Ectodermal cell (in vitro differentiated cells): Measurements from ENCODE around the gene TASP1.

Experiments used
- H3K27ac ChIP-seq: 2 replicates; pipeline ENCODE4 v1.7.0; 2013; ENCODE audit warnings: mild to moderate bottlenecking, low read depth, low read length; ENCODE audit not compliant: insufficient read depth, poor library complexity, severe bottlenecking
- H3K27me3 ChIP-seq: 2 replicates; pipeline ENCODE4 v1.7.0; 2013; ENCODE audit warnings: mild to moderate bottlenecking, low read length; ENCODE audit not compliant: insufficient read depth, control insufficient read depth, poor library complexity, severe bottlenecking
- H3K36me3 ChIP-seq: one replicate; pipeline ENCODE4 v1.7.0; 2013; ENCODE audit warnings: low read length; ENCODE audit not compliant: control insufficient read depth, insufficient read depth
- H3K4me1 ChIP-seq: one replicate; pipeline ENCODE4 v1.7.0; 2013; ENCODE audit warnings: low read length; ENCODE audit not compliant: control insufficient read depth, insufficient read depth
- H3K4me3 ChIP-seq: 2 replicates; pipeline ENCODE4 v1.7.0; 2013; ENCODE audit warnings: low read depth, low read length, control low read depth; ENCODE audit not compliant: insufficient read depth
- H3K9me3 ChIP-seq: 2 replicates; pipeline ENCODE4 v1.7.0; 2013; ENCODE audit warnings: mild to moderate bottlenecking, low read length, moderate library complexity; ENCODE audit not compliant: control insufficient read depth
- WGBS, 2 experiments: methylation state at CpG; one replicate each; pipeline ENCODE4 v1.1.7; 2013; ENCODE audit warnings: missing lambda C conversion rate in 2 of 2; 5-methylcytosine and 5-hydroxymethylcytosine counted together

The TASP1 gene

DNA sequence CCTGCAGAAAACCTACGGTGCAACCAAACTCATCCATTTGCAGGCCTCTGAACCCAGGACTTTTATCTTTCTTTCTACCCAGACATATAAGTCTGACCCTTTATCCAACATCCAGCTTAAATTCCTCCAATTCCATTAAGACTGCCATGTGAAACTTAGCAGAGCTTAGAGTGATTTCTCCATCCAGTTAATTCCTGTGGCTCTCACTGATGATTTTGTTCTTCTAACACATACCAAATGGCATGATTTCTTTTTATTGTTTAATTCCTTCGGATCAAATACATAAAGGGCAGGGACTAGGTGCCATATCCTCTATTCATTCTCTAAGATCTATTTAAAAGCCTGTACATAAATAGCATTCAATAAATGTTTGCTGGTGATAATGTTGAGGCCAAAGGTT is 92.9 kb downstream of the TASP1 start:
- H3K4me1 ChIP-seq = no peaks in the 10 kb centered on the region
- H3K36me3 ChIP-seq = no peaks in the 10 kb centered on the region
- no peak overlapping the region for H3K4me3 ChIP-seq
- H3K9me3 ChIP-seq = no peaks in the 10 kb centered on the region
- H3K27me3 ChIP-seq = no peaks in the 10 kb centered on the region
- no peak overlapping the region for H3K27ac ChIP-seq
- 90 to 98% methylated on average over 1 to 2 of the region's 2 CpGs for WGBS, 2 experiments

DNA sequence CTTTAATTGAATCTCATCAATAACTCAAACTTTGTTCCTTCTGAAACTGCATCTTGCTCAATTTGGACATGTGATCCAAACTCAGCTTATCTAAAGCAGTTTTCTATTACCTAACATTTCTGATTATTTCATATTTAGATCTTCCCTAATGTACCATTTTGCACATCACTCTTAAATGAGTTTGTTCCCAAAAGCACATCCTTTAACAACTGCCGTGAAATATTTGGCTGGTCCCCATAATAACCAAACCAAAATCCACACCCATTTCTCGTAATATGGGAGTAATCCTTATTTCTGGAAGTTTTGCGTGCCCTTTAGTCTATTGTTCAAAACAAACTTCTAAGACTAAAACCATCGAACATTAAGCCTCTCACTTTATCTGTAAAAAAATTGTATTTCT is 94.9 kb downstream of the TASP1 start:
- H3K27me3 ChIP-seq = no peaks in the 10 kb centered on the region
- H3K36me3 ChIP-seq = no peaks in the 10 kb centered on the region
- H3K9me3 ChIP-seq = no peaks in the 10 kb centered on the region
- H3K27ac ChIP-seq = no peak overlapping the region
- no peaks in the 10 kb centered on the region for H3K4me1 ChIP-seq
- 97 to 98% methylated on average over 3 to 4 of the region's 4 CpGs for WGBS, 2 experiments
- H3K4me3 ChIP-seq = no peak overlapping the region

DNA sequence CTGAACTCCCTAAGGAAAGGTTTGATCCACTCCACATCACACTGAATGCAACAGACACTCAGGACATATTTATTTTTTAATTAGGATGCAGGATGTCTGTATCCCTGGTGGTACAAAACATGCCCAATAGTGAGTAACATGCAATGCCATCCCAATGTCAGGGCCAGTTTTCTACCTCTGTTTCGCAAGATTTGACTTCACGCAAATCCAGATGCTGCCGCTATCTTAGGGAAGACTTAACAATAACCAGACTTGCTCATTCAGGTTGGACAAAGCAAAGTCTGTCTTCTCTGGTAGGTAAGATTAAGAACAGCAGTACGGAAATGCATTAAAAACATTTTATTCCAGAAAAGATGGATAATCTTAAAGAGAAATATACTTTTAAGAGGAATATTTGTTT is 103.1 kb downstream of the TASP1 start:
- Histone ChIP-seq H3K27ac (no peak overlapping the region), H3K9me3 (no peaks in the 10 kb centered on the region), H3K4me3 (no peak overlapping the region), H3K36me3 (no peaks in the 10 kb centered on the region), H3K27me3 (no peaks in the 10 kb centered on the region), H3K4me1 (no peaks in the 10 kb centered on the region)
- WGBS, 2 experiments = 94 to 97% methylated on average over 3 of the region's 4 CpGs

DNA sequence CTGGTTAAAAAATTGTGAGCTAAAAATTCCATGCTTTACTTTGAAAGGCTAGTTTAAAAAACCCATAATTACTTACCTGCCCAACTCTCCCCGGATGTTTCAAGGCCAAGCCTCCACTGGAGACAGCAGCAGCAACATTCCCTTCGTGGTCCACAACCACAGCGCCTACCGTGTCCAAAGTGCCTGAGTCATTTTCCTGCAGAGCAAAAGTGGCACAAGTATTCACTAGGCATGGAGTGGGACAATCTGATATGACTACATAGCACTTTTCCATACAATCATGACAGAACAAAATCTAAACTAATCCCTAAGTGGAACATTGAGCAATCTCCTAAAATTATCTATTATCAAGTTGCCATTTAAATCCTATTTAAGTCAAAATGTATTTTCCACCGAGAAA is 104.8 kb downstream of the TASP1 start:
- H3K4me1 ChIP-seq = no peaks in the 10 kb centered on the region
- H3K9me3 ChIP-seq = no peaks in the 10 kb centered on the region
- no peaks in the 10 kb centered on the region for H3K36me3 ChIP-seq
- H3K27ac ChIP-seq = no peak overlapping the region
- H3K4me3 ChIP-seq = no peak overlapping the region
- 94 to 97% methylated on average over 4 to 5 of the region's 5 CpGs for WGBS, 2 experiments
- H3K27me3 ChIP-seq = no peaks in the 10 kb centered on the region

DNA sequence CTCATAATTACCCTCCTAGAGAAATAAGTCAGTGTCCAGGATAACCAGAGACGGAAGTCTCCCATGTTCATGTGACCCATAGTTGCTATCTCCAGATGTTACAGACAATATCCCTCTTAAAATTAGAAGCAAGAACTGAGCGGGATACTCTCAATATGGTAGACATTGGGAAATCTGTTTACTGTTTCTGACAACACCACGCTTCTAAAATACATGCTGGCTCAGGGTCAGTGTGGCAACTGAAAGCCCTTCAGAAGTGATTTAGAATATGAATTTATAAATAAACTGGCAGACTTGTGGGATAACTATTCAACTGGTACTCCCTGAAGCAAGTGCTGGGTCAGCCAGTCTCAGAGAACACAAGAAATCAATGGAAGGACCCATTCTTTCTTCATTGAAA is 108.6 kb downstream of the TASP1 start:
- Histone ChIP-seq H3K36me3 (no peaks in the 10 kb centered on the region), H3K4me1 (no peaks in the 10 kb centered on the region), H3K27me3 (no peaks in the 10 kb centered on the region), H3K4me3 (no peak overlapping the region), H3K9me3 (no peaks in the 10 kb centered on the region), H3K27ac (no peak overlapping the region)
- WGBS, 2 experiments = 94% methylated on average over 3 of the region's 3 CpGs

DNA sequence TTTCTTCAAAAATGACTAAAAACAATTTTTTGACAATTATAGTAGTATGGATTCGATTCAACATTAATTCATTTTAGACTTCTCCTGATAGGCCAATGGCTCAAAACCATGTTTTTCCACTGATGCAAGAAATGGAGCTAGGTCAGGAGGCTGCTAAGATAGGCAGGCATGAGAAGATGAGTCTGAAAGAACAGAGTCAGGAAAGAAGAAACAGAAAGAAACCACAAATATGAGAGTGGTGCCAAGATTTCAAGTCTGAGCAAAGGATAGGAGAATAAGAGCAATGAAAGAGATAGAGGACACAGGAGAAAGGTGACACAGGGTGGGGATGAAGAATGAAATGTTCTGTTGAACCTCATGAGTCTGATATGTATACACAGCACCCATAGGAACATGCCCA is 112.2 kb downstream of the TASP1 start:
- Histone ChIP-seq H3K4me3 (no peak overlapping the region), H3K9me3 (no peaks in the 10 kb centered on the region), H3K27ac (no peak overlapping the region), H3K27me3 (no peaks in the 10 kb centered on the region), H3K4me1 (no peaks in the 10 kb centered on the region), H3K36me3 (no peaks in the 10 kb centered on the region)
- no CpG with 5 or more reads among the region's 1 CpG for WGBS, 2 experiments

DNA sequence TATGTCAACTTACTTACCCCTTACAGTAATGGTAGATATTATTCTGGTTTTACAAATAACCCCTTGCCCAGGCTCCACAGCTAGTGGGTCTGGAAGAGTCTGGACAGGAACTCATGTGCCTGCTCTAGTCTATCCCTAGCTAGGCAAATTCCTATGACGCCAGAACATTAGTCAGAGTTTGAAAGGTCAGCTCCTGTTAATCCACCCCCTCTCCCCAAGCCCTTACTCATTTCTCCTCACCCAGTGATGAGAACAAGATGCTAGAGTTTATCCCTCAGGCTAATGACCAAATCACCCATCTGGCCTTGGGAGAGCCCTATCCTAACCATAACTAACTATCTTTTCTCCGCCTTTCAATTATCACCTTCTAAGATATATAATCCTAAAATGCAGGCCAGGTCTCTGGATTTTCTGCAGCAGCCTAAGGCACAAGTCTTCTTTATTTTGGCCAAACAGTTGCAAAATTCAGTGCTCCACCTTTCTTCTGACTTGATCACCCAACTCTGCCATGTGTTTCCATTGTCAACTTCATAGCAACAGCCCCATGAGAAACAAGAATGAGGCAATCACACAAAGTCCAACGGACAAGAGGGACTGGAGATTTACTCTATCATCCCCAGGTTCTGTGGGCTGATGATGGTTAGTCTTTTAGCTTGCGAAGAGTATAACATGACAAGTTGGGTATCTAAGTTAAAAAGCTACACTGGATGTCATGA is 113.3 kb downstream of the TASP1 start:
- WGBS, 2 experiments = 89 to 93% methylated on average over 4 of the region's 4 CpGs
- no peaks in the 10 kb centered on the region for H3K27me3 ChIP-seq
- H3K4me1 ChIP-seq = no peaks in the 10 kb centered on the region
- H3K36me3 ChIP-seq = no peaks in the 10 kb centered on the region
- H3K27ac ChIP-seq = no peak overlapping the region
- no peak overlapping the region for H3K4me3 ChIP-seq
- H3K9me3 ChIP-seq = no peaks in the 10 kb centered on the region

DNA sequence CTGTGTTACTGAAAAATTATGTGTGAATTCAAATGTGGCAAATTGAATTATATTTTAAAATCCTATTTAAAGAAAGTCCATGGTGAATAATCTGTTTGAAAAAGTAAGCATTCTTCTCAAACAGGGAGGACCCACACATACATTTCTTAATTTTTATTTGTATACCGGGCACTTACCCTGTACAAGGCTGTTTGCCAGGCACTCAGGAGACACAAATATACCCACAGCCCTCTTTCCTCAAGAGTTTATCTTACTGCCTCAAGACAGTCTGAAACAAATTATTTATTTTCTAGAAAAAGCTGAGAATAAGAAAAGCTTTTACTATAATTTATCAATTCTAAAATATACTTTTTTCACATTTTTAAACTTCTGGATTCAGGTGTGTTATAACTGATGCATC is 114.4 kb downstream of the TASP1 start:
- Histone ChIP-seq H3K4me1 (no peaks in the 10 kb centered on the region), H3K27me3 (no peaks in the 10 kb centered on the region), H3K4me3 (no peak overlapping the region), H3K27ac (no peak overlapping the region), H3K36me3 (no peaks in the 10 kb centered on the region), H3K9me3 (no peaks in the 10 kb centered on the region)
- 90 to 97% methylated on average over 1 of the region's 1 CpG for WGBS, 2 experiments

DNA sequence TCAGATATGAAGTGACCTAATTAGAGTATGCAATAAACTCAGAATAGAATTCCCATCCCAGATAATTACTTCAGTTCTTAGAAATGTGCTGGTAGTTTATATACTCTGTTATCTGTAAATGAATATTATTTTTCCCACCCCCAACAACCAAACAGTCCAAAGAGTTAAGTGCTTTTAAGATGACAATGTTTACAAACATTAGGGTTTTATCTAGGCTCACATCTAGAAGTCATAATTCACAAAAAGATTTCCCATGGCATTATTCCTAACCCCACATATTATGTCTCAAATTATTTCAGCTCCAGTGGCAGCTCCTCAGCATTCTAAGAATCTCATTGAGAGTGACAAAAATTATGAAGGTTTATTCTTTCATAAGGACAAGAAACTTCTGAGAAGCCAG is 120.9 kb downstream of the TASP1 start:
- H3K36me3 ChIP-seq = no peaks in the 10 kb centered on the region
- no peak overlapping the region for H3K4me3 ChIP-seq
- H3K4me1 ChIP-seq = no peaks in the 10 kb centered on the region
- H3K9me3 ChIP-seq = no peaks in the 10 kb centered on the region
- H3K27me3 ChIP-seq = no peaks in the 10 kb centered on the region
- H3K27ac ChIP-seq = no peak overlapping the region

DNA sequence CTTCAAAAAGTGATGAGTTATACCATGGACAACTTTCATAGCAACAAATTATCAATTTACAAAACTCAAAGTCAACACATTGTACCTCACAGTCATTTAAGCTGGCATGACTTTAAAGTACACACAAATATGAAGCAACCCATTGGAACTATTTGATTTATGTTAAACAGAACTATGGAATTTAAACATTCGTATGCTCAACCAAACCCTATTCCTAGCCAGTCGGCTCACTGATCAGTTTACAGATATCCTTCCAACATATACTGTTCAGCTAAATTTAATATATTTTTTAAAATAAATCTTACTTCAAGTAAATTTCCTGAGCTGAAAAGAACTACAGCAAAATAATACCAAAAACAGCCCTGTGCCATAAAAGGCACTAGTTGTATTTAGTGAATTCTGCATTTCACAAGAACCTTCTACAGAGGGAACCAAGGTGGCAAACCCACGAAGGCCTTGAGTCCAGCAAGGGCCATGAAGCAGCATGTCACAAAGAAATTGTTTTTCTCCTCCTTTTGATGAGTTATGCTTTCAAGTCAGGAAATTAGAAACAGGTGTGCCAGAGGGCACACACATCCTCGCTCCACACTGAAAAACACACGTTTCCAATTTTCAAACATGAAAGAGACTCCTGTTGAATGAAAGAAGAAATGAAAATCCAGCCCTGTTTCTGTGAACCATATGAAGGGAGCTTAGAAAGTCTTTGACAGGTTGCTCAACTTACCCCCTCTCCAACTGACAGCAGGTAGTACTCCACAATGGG is 122.8 kb downstream of the TASP1 start:
- Histone ChIP-seq H3K4me3 (no peak overlapping the region), H3K36me3 (no peaks in the 10 kb centered on the region), H3K27me3 (no peaks in the 10 kb centered on the region), H3K4me1 (no peaks in the 10 kb centered on the region), H3K9me3 (no peaks in the 10 kb centered on the region), H3K27ac (no peak overlapping the region)
- WGBS, 2 experiments = 83 to 99% methylated on average over 2 to 5 of the region's 5 CpGs
